ENCODE results near the gene ST3GAL3.
"Not testable (repeated sequence)": the region's sequence is repeated elsewhere in the genome, so short reads cannot be mapped to it uniquely, and the experiment has no call there.

Gene ST3GAL3

DNA sequence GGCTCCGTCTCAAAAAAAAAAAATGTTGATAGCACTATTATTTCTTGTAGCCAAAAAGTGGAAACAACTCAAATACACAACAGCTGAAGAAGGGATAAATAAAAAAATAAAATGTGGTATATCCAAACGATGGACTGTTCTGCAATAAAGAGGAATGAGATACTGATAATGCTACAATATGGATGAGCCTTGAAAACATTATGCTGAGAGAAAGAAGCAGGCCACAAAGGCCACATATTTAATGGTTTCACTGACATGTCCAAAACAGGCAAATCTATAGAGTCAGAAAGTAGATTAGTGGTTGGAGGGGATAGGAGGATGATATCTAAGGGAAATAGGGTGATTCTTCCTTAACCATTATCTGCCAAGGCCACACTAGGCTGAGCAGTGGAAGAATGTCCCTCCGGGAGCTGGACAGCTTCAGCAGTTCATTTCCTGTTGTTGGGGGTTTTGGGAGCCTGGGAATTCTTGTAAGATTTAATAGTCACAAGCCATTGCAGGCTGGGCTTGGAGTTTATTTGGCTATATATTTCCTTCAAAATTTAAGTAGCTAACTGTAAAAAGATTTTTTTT, 53.5 kb downstream of the ST3GAL3 start:
- no peak for DNase-seq

DNA sequence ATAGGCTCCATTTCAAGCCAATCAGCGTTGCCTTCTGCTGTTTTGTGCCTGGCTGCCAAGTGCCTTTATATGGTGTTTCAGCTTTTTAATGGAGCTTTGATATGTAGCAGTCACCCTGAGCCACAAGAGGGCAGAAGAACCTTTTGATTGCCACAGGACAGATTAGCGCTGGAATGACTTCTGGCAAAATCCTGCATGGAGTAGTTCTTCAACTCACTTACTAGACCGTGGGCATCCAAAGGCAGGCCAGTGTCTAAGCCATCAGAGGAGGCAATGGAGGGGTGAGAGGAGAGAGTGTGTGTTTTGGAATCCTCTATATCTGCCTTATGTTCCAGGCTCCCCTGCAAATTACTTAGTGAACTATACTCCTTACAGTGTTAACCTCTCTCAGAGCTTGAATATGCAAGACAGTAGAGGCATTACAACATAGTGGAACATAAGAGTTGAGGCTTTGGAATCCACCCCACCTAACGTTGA, 56.2 kb downstream of the ST3GAL3 start:
- peak; percentile 82 for DNase-seq

DNA sequence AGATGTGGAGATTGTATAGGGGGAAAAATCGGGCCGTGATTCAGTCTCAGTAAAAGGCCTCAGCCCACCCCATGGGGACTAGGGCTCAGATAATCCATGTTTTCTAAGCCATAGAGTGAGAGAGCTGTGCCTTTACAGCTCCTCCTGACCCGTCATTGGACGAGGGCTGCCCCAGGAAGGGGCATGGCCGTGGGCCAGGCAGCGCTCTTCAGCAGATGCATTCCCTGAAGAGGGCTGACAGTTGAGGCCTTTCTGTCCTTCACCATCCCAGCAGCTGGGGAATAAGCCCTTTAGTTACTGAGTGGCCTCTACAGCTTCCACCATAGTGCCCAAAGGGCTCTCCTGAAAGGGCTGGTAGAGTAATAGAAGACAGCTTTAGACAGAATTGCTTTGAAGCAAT, 57.2 kb downstream of the ST3GAL3 start:
- no peak for DNase-seq

DNA sequence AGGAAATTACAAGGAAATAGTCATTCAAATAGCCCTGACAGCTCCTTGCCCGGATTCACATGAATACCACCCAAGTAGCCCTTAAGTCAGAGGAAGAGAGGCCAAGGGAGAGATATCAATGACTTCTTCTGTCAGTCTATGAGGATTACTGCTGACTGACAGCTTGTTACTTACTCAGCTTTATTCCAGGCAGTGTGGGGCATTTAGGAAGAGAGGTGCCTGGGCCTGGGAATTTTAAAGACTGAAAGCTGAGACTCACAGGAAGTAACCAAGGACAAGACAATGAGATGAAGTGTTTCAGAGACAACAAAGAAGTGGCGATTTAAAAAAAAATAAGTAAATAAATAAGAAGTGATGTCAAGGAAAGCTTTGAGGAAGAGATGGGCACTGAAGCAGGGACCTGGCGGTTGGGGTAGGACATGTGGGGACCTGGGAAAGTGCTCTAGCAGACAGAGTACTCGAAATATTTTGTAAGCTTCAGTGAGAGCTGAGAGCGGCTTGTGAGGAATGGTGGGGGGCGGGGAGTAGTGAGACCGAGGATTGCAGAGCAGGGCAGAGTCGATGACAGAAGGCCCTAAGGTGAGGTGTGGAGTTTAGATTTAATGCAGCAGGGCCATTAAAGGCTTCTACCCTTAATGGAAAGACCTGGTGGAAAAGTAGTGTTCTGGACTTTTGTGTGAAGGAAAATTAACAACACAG, 58.9 kb downstream of the ST3GAL3 start:
- DNase-seq = no peak

DNA sequence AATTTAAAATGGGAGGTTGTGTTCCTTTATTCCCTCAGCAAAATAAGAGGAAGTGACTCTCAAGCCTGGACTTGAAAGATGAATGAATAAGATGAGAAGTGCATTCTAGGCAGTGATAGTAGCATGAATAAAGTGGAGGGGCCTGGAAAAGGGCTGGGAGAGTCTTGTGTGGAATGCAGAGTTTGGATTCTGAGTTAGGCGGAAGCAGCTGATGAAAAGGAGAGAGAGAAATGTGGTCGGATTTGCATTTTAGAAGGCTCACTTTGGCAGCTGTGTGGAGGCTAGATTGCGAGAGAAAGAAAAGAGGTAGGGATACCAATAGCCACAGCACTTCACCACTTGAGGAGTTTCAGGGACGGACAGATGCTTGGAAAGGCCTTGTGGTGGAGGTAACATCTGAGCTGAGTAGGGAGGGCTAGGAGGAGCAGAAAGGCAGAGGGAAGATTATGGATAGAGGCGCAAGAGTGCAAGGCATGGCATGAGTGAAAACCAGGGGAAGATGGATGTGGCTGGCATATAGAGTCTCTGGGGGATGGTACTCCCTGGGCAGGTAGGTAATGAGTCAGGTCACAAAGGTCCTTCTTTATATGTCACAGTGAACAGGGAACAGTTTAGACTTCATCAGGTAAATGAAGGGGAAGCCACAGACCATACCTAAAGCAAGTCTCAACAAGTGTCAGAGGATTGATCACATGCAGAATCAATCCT, 59.6 kb downstream of the ST3GAL3 start:
- DNase-seq = no peak

DNA sequence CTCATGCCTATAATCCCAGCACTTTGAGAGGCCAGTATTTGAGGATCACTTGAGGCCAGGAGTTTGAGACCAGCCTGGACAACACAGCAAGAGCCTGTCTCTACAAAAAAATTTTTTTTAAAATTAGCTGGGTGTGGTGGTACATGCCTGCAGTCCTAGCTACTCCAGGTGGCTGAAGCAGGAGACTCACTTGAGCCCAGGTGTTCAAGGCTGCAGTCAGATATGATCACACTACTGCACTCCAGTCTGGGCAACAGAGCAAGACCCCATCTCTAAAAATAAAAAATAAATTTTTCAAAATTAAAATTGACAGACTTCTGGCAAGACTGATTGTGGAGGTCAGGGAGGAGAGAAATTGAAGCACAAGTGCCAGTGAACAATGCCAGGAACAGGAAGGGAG, 60.8 kb downstream of the ST3GAL3 start:
- DNase-seq = no peak

DNA sequence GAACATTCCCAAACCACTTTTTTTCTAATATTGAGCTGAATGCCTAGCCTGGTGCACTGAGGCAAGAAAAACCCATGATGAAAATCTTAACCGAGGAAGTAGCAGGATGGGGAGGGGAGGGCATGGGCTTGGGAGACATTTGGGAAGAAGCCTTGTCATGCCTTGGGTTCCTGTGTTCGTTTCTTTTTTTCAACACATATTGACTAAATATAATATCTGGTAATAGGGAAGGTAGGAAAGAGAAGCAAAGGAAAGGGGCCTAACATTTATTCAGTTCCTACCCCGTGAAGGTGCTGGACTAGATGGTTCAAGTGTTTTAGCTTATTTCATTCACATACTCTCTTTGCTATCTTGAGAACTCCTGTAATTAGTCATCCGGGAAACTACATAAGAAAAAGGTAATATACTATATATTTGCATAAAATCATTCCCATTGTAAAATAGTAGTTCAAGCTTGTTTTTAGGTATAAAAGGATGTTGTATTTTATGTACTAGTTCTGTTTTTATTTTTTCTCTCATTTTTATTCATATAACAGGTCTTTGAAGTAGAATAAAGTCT, 62.1 kb downstream of the ST3GAL3 start:
- DNase-seq = no peak

DNA sequence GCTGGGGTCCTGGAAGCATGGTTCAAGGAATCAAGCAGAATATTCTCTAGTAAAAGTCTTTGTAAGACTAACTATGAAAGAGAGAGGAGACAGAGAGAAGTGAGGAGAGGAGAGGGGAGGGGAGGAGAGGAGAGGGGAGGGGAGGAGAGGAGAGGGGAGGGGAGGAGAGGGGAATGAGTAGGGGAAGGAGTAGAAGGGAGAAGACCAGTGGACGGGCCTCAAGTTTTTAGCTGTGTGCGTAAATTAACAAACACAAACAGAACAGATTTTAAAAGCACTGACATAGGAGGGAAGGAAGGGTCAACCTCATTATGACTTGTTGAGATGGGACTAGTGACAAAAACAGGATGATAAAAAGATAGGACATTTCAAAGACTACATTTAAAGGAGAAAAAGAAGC, 62.8 kb downstream of the ST3GAL3 start:
- DNase-seq = no peak

DNA sequence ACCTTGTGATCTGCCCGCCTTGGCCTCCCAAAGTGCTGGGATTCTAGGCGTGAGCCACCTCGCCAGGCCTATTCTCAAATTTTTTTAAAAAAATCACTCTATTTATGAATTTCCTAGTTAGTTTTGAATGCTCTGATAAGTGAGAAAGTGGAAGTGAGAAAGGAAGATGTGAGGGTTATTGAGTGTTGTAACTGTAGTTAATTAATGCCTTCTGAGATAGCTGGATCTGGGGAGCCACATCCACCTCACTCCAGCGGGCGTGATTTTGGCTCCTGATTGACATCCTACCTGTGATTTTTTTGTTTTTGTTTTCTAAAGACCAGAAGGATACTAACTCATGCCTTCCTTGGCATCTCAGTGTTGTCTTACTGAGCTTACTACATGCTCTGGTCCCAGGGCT, 65.6 kb downstream of the ST3GAL3 start:
- DNase-seq = no peak

DNA sequence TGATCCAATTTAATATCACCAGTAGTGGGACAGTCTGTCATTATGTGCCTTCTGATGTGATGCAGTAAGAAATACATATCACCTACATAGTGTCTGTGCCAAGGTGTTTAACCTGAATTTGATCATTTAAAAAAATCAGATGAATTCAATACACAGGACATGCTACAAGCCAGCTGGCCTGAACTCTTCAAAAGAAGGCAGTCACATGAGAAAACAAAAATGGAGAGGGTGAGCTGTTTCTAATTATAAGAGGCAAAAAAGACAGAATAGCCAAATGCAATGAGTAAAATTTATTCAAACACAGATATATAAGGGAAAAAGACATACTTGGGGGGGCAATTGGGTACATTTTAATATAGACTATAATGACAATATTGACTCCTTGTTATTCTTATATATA, 66.5 kb downstream of the ST3GAL3 start:
- no peak for DNase-seq

DNA sequence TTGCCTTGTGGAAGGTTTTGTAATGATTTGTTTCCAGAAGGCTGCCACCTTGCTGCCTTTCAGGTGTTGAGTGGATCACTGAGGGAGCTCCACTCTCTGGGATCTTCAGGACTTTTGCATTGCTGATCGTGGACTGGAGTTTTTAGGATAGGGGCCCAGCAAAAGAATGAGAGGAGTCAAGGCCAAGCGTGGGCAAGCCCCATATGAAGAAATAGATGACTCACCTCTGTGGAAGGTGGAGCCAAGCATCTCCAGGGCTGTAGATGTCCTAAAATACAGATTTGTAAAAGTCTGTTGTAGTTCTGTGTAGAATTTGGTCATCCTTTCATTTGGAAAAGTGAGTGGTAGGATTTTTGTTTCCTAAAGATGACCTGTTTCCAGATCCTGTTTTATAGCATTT, 67.0 kb downstream of the ST3GAL3 start:
- DNase-seq = no peak

DNA sequence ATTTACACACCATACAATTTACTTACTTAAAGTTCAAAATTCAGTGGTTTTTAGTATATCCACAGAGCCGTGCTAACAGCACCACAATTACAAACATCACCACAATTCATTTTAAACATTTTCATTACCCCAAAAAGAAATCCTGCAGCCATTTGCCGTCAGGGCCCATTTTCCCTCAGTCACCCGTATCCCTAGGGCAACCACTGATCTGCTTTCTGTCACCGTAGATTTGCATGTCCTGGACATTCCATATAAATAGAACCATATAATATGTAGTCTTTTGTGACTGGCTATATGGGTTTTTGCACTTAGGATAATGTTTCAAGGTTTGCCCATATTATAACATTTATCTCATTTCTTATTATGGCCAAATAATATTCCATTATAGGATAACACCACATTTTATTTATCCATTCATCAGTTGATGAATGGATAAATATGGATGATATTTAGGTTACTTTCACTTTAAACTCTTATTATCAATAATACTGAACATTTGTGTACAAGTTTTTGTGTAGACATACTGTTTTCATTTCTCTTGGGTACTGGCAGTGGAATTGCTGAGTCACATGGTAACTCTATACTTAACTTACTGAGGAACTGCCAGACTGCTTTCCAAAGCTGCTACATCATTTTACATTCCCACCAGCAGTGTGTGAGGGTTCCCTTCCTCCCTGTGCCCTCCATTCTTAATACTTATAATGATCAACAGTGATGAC, 68.9 kb downstream of the ST3GAL3 start:
- DNase-seq = no peak

DNA sequence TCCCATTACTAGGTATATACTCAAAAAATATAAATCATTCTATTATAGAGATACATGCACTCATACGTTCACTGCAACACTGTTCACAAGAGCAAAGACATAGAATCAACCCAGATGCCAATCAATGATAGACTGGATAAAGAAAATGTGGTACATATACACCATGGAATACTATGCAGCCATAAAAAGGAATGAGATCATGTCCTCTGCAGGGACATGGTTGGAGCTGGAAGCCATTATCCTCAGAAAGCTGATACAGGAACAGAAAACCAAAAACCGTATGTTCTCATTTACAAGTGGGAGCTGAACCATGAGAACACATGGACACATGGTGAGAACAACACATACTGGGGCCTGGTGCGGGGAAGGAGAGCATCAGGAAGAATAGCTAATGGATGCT, 70.6 kb downstream of the ST3GAL3 start:
- DNase-seq = not testable (repeated sequence)

DNA sequence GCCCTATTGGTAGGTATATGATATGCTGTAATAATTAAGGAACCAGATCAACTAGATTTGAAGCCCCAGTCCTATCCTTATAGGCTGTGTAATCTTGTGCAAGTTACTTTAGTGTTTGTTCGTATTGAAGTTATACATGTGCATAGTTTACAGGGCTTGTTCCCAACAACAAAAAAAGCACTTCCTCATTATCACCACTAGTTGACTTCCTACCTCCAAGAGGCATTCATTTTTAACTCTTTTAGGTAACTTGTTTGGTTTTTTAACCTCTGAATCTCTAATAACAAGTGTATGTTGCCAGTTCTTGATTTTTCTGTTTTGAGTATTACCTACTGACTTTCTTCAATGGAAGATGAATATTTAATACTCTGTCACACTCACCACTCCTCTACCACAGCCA, 71.9 kb downstream of the ST3GAL3 start:
- DNase-seq = no peak

DNA sequence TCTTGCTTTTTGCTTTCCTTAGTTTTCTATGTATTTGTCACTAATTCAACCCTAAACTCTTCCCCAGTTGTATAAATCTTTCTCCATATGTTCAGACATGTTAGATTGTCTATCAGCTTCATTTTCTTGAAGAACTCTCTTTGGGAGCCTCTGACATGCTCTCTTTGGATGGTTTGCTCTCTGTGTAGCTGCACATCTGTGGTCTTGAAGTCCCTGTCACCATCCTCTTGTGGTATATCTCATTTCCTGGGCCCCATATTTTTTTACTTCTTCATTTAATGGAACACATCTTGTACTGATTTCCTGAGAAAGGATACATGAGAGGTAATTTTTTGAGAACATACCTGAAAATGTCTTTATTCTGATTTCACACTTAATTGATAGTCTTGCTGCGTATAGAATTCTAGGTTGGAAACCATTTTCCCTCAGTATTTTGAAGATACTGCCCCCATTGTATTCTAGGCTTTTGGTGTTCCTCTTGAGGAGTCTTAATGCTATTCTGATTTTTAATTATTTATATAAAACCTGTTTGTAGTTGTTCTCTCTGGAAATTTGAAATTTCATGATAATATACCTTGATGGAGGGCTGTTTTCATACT, 72.6 kb downstream of the ST3GAL3 start:
- DNase-seq = no peak

DNA sequence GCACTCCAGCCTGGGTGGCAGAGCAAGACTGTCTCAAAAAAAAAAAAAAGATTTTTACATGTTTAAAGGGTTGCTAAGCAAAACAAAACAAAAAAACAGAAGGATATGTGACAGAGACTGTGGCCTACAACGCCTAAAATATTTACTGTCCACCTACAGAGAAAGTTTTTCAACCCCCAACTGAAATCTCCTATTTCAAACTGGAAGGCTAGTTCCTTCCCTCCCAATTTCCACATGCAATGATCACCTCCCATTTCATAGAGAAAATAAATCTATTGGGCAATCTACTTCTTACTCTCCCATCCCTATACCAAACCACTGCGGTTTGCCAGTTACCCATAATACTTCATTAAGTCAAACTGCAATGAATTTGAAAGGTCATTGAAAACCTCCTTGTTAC, 74.2 kb downstream of the ST3GAL3 start:
- DNase-seq = no peak

DNA sequence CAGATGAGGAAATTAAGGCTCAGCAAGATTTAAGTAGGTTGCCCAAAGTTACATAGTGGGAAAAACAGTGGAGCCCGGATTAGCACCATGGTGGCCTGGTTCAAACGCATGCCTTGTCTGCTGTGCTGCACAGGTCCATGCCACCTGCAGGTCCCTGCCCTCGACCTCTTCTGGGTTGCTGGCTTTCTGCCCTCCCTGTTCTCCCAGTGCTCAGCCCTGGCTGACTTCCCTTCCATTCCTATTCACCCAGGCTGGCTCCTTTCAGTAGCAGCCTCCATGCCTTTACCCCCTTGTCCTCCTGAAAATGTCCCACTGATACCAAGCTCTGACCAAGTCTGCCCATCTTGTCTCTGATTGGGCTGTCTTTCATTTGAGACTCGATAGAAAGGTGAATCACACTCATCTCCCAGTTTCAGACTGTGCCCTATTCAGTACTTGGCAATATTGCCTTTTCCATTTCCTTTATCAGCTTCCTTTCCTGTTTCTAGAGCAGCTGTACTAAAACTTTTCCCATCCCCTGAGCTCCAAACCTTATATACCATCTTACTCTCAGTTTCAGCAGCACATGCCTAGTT, 75.8 kb downstream of the ST3GAL3 start:
- peak; percentile 35 for DNase-seq

DNA sequence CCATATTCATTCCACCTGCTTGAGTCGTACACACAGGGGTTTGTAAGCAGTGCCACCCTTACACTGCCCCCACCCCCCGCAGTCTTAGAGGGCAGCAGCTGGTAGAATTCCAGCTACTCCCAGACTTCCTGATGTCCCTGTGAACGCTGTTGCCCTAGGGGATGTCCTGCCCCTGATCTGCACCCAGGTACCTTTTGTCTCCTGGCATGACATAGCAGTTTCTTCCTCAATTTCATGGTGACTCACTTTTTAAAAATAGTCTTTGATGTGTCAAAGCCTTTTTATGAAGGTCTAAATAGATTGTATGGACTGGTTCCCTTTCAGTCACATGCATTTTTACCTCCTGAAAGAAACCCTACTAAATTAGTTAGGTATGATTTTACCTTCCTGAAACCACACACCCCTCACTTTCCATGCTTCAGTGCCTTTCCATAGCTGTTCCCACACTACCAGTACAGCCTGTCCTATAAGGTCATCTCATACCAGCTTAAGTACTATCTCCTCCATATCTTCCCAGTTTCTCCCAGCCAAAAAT, 76.4 kb downstream of the ST3GAL3 start:
- DNase-seq = peak; percentile 90

DNA sequence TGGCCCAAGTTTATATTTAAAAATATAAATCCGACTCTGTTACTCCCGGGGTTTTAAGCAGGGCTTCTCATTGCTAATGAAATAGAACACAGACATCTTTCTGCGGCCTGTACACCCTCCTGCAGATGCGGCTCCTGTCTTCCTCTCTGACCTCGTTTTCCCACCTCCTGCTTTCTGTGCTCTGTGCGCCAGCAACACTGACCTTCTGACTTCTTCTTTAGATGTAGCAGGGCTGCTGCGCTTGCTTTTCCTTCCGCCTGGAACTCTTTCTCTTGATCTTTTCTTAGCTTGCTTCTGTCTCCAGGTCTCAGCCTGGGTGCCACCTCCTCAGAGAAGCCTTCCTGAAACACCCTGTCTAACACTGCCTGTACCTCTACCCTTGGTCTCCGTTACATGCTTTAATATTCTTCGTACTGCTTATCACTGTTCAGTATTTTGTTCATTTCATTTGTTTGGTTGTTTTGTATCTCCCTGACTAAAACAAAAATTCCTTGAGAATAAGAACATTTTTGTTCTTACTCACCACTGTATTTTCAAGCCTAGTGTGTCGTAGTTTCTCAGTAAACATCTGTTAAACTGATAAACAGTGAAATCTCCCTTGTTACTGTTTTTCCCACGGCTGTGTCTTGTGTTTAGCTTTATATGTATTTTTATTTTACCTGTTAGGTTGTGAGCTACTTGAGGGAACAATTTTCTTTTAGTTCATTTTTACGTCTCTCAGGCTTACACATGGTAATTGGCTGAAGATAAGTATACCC, 79.0 kb downstream of the ST3GAL3 start:
- DNase-seq = no peak

DNA sequence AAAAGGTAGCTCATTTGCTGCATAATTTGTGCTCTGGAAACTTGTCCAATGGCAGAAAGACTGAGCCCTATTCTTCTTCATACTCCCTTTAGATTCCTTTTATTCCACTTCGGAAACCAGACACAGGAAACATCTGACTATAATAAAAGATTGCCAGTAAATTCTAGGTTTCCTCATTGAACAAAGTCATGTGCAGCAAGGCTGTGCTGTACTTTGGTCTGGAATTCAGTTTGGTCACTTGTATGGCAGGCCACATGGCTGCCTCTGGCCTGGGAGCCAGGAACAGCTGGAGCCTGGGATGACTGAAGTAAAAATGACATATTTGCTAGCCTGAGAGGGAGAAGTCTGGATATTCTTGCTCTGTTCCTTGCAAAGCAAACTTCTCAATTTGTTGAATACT, 79.6 kb downstream of the ST3GAL3 start:
- DNase-seq = no peak
